GM18867 (cell line): ENCODE measurements around the gene LTBP2.

Source experiments
- ATAC-seq: cut with Tn5 transposase; IDR thresholded peaks from one replicate; pipeline ENCODE4 v1.9.1; 2021; ENCODE audit warnings: mild to moderate bottlenecking, moderate library complexity; ENCODE audit not compliant: unreplicated experiment

LTBP2 gene

DNA sequence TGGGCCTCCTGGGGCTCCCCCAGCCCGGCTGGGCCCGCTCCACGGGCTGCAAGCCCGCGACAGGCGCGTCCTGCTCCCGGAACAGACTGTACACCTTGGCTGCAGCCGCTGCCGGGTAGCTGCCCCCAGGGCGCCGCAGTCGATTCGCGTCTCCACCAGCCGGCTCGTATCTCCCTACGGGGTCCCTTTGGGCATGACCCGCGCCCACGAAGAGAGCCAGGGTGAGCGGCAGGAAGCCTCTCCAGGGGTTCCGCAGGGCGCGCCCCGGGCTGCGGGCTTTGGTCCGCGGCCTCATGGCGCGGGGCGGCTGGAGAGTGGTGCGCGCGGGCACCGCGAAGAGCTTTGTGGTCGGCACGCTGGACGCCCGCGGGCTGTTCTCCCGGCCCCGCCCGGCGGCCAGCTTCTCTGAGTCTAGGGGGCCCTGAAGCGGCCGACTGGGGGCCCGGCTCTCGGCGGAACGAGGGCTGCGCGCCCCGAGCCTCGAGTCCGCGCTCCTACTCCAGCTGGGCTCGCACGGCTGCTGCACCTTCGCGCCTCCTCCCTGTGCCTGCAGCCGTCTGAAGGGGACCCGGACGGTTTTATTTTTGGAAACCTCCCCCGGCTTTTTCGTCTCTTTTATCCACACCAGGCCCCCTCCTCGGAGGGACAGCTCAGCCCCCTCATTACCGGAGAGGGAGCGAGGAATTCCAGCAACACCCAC lies at the start of gene LTBP2:
Gene LTBP2, minus strand, starts transcription at position 588 of the 700 bp plus-strand sequence. Its CDS starts 293 bp downstream, at position 295.
- no peak for ATAC-seq

DNA sequence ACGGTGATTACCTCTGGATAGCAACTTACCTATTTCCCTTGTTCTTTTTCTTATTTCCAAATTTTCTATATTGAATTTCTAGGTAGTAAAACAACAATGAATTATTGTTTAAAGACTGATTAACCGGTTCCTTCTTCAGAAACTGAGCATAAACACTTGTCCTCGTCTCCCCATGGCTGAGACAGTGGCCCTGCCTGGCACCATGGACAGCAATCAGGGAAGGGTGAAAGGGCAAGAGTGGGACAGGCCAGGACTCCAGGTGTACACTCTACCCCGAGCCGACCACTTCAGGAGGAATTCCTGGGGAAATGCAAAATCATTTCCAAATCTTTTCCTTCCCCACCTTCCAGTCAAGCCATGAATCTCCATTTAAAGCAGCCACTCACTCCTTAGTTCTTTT lies 48.8 kb upstream of the LTBP2 start:
- no peak for ATAC-seq

DNA sequence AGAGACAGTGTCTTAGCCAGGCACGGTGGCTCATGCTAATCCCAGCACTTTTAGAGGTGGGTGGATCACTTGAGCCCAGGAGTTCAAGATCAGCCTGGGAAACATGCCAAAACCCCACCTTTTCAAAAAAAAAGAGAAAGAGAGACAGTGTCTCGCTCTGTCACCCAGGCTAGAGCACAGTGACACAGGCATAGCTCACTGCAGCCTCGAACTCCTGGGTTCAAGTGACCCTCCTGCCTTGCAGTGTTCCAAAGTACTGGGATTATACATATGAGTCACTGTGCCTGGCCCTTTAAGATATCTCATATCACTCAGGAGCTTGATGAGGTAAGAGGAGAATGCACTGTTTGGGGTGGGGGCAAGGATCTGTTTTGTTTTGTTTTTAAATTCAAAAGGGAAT lies 48.1 kb upstream of the LTBP2 start:
- ATAC-seq: no peak

DNA sequence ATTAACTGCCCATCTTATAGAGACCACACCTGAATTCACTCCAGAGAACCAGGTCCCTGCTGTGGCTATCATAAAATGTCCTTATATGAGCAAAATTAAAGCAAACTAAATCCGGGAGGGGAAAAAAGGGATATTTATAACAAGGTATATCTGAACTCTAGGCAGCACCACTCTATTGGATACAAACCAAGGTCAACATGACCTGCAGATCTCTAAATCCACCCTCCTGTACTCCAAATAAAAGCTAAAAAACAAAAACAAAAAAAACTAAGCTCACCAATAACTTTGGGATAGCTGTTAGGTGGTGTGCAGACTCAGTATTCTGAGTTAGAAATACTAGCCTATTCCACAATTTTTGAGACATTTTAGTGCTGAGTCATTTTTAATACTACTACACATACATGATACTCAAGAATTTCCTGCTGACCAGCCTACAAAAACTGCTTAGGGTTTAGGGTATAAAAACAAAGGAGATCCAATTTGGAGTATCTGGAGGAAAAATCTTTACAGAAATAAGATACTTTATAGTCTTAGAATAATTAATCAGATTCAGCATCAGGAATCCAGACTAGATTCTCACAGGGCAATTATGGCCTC lies 46.6 kb upstream of the LTBP2 start:
- ATAC-seq: no peak

DNA sequence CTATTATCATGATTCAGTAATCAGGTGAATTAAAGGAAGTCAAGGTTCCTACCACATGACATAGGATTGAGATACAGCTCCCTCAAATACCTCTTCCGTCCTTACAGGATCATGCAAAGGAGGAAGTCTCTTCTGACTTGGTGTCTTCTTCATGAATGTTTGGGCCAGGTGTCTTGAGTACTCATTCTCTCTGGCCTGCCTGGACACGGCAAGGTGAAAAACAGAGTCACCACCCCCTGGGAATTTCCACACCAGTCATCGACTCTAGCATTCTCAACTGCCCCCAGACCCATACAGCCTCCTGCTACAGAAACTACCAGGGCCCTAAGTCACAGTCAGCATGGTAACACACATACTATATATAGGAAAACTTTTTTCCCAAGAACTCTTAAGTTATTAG lies 44.9 kb upstream of the LTBP2 start:
- no peak for ATAC-seq

DNA sequence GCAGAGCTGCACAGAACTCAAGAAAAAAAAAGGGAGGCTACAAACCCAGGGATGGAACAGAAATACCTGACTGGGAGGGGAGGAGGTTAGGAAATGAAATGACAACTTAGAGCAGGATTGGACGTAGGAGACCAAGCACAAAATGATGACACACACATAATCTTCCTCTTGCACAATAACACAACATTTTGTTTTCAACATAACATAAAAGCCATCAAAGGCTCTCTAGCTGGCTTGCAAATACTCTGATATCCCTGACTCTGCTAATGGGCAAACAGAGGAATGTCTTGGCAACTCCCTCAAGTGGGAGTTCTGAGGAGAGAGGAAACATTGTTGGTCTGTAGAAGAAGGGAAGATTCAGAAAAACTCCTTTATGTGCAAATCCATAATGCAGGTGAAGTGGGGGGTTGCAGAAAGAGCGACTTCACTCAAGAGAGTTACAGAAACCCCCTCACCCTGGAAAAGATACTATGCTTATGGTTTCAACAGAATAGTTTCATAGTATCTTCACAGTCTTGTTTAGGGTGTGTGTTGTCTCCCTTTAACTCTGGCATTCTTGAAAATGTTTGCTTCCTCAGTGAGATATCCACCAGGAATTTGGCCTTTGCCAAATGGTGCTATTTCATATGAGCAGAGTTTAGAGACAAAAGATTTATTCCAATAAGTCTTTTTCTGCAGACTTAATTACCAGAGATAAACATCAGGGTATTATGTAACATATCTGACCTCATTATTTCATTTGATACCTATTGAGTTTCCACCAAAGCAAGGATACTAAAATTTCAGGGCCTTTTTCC lies 43.8 kb upstream of the LTBP2 start:
- ATAC-seq: no peak

DNA sequence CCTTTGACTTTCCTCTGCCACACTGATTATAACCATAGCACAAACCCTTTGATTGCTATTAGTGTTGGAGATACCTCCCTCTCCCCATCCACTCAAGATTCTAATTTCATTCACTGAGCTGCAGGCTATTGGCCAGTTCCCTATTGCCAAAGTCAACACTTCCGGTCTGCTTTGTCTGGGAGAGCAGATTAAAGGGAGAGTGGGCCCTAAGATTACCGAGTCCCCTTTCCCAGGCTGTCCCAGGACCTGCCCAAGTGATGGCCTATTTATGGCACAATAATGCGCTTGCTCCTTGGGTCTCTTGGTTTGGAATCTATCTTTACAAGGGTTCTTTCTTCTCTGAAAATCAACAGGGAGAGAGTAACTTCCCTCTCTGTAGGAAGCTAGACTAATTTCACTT lies 42.9 kb upstream of the LTBP2 start:
- no peak for ATAC-seq

DNA sequence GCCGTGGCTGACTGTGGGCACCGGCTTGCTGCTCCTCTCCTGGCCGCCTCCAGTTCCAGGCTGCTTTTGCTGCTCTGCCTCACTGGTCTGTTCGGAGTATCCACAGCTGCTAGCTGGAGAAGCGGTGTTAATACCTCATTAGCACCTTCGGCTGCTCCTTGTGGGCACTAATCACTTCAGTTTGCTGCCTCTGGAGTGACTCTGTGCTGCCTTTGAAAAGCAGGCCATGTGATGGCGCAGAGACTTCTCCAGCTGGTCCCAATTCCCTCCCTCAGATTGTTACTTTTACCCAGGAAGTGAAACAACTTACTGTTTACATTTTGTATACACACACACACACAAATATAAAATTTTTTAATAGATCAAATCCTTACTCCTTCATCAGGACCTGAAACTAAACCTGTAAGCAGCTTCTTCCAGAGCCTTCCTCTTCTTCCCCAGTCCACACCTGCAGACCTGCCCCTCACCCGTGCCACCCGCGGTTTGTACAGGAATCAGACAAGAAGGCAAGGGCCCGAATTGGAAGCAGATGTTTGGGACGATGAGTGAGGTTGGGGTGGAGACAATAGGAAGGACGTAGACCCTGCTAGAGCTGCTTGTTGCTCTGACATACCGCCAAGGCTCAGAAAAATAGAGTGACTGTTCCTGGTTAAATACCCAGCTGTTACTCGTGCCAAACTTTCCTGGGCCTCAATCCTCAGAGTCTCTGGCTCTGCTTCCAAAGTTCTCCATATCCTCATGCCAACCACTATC lies 41.5 kb upstream of the LTBP2 start:
- no peak for ATAC-seq

DNA sequence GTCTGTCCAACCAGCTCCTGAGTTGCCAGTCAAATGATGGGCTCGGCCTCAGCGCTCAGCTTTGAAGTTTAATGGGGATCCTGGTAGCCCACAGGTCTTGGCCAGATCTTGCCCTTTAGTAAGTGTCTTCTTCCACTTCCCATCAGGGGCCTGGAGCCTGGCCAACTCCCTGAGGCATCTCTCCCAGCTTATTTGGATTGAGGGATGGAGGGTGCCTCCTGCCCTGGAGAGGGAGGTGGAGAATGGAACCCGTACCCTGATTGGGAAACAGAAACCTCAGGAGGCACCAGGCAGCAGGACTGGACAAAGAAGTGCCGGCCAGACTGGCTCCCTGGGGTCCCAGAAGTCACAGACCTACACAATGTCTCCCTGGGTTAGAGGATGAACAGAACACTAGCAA lies 40.5 kb upstream of the LTBP2 start:
- no peak for ATAC-seq

DNA sequence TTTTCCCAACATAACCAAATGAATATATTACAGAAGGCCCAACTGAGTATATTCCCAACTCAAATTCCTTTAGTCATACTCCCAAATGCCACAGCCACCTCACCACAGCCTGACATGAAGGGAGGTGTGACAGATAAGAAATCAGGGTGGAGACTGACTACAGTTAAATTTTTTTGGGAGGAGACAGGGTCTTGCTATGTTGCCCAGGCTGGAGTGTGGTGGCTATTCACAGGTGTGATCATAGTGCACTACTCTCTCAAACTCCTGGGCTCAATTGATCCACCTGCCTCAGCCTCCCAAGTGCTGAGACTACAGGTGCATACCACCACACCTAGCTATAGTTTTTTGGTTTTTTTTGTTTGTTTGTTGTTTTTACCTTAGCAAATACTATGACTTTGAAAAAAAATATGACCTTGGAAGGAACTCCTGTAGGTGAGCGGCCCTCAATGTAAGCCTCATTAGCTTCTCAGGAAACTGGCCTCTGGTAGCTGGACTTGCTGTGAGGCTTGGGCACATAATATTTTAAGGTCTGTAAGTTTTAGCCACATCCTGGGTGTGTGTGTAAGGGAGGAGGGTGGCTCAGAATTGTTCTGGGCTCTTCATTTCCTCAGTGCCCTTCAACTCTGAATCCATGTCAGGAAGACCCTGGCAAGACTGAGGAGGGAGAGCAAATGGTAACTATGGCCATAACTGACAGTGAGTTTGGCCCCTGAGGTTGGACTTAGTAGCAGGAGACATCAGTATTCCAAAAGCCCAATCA lies 39.1 kb upstream of the LTBP2 start:
- no peak for ATAC-seq

DNA sequence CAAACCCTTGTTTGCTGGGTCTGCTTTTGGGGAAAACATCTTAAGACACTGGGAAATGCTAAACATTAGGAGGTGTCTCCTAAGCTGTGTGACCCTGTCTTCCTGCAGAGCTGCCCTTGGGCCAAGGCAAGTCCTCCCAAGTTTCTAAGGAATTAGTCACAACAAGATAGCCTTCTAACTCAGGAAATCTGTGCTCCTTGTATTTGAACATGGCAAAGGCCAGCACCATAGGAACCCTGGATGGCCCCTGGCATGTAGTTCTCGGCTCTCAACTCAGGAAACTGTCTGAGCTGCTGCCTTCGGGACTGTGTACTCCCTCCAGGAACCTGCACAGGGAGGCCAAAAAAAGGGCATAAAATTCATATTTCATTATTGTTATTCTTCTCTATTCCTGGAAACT lies 37.6 kb upstream of the LTBP2 start:
- no peak for ATAC-seq

DNA sequence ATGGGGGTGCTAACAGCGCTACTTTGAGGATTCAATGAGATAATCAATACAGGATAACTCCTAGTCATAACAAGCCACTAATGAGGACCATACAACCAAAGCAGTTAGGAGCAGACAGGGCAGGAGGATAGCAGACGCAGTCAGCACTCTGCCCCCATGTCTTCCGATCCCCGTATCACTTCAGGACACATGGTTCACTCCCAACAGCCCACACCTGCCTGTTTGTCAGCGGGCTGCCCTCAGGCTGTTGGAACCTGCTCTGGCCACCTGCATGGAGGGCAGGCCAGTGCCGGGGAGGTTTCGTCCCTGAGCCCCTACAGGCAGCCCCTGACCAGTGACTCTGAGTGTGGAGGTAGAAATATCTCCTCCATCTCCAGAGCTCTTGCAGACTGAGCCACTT lies 37.1 kb upstream of the LTBP2 start:
- ATAC-seq: no peak

DNA sequence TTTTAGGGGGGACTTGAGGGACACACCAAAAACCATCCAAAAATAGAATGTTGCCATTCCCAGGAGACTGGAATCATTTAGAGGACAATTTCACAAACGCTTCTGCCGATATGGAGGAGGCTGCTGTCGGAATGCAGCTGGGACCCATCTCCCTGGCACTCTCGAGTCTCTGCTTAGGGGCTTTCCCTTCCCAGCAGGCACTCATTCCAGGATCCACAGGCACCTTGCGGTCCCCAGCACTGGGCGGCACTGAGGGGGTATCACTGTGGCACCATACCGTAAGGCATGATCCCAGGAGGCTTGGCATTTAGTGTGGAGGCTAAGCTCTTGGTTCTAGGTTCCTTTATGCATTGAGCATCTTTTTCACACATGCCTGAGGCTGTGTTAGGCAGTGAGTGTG lies 36.6 kb upstream of the LTBP2 start:
- no peak for ATAC-seq

DNA sequence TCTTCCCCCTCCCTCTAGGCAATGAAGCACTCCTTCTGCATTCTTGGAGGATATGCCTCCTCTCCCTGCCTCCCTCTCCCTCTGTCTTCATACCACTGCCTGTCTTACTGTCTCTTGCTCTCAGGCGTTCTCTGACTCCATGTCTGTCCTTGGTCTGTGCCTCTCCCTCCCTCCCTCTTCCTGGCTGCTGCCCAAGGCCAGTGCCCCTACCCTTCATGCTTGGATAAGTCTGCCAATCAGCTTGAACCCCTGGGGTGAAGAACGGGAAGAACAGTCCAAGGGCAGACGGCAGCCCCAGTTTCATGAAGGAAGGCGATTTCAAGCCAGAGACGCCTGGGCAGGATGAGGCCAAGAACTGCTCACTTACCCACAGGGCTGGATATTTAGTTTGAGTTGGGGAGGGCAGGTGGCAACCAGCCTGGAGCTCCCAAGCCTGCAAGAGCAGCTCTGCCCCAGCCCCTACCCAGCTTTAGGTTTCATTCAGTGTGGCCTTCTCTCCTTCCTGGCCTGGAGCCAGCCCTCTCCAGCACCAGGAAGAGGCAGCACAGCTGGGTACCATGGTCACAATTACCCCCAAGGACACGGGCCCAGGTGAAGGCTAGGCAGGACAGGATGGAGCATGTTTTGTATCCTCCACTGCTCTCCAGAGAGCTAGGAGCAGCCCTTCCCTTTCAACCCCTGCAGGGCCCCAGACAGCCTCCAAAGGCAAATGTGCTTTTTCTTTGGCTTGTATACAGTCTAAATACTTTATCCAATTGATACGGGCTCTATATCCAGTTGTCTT lies 35.8 kb upstream of the LTBP2 start:
- ATAC-seq: no peak

DNA sequence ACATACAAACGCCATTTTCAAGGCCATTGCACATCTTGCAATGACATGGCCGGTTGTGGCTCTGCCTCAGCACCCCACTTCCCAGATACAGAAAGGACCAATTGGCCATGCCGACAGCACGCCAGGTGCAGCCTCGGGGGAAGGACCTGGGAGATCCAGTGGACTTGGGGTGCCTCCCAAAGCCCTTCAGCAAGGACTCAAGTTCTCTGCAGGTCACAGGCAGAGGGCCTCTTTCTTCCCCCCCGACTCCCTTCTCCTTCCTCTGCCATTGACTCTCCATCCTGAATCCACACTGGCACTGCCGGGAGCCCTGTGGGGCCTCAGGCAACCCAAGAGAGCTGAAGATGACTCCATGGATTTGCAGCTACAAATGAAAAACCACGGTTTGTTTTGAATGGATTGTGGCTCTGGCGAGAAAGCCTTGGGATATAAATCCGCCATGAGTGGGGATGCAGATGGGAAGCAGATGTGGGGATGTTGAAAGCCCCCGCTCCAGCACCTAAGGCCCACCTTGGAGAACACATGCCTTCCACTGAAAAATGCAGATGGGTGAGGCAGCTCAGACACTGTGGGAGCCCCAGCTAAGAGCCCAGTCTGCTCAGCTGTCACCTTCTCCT lies 35.1 kb upstream of the LTBP2 start:
- no peak for ATAC-seq

DNA sequence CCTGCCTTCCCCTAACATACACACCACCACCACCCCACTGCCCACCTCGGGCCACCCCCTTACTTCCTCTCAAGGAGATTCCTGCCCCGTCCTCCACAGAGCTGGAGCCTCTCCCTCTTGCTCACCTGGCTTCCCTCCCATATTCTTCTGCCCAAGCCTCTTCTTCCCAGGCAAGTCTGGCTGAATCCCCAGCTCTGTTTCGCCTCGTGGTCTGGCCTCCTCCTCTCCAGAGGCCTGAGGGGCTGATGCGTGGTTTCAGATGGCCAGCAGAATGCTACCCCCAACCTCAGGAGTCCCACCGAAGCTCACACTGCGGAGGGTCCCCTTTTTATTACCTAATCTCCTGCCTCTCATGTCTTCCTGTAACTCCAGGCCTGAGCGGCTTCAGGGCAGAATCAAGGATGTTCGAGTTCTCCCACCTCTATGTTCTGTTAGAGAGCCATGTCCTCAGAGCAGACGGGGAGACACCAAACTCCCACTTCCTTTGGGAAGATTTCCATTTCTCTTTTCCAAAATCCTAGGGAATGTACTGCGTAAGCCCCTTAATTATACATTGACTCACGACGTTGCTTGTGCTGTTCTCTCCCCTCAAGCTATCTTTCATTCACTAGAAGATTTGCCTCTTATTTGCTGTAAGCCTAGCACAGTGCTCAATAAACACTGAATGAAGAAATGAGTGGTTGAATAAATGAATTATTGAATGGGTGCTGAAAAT lies 33.9 kb upstream of the LTBP2 start:
- no peak for ATAC-seq

DNA sequence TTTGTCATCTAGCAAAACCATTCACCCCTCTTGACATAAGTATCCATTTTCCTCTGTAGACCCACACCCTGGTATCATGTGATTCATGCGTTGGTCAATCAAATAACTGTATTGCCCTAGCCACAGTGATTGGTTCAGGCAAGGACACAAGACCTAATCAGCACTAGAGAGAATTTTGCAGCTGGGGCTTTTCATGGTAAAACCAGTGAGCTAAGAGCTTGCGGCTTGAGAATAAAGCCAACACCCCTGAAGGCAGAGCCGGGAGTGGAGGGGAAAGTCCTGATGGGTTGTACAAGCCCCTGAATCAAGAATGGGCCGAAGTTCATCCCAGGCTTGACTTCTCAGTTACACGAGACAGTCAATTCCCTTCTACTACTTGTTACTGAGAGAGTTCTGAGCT lies 33.2 kb upstream of the LTBP2 start:
- ATAC-seq: no peak

DNA sequence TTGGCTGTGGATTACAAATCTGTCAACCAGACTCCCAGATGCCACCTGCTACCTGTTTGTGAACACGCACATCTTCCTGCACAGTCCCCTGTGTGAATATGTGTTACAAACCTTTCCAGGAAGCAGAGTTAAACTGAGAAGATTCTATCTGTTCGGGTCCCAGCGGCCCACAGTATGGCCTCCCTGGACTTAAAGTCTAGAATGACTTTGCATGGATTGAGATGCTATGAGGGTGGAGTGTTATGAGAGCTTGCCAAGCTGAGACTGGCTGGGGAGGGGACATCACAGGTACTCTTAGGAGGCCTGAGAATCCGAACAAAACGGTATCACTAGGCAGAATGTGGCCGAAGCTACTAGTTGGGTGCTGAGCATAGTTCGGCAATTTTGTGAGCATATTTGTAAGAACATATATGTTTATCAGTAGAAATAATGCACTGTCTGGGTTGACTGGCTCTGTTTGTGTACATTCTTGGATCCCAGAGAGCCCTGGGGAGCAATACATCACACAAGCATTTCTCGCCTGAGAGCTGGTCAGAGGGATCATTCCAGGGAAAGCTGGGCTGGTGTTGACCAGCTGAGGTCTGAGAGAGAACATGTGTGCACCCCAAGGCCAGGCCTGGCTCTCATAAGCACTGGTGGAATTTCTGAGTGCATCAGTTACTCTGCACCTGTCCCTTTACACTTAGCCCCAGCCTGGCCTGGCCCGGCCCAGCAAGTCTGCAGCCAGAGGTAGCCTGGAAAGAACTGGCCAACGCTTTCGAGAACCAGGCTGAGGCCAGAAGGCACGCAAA lies 29.8 kb upstream of the LTBP2 start:
- ATAC-seq: no peak
